SKM-1 treated with dmso at 0.1 percent for 144 hours (cell line): ENCODE data around the gene LRRC8A.
A peak's percentile ranks its signal among the peaks of the same experiment; 100 is the strongest.
"Not testable (repeated sequence)": the region's sequence is repeated elsewhere in the genome, so short reads cannot be mapped to it uniquely, and the experiment has no call there.

Experiments used
- DNase-seq: peaks from one replicate; lab custom pipeline; 2025; ENCODE audit not compliant: unreplicated experiment; lab: John Stamatoyannopoulos, UW

The LRRC8A gene

DNA sequence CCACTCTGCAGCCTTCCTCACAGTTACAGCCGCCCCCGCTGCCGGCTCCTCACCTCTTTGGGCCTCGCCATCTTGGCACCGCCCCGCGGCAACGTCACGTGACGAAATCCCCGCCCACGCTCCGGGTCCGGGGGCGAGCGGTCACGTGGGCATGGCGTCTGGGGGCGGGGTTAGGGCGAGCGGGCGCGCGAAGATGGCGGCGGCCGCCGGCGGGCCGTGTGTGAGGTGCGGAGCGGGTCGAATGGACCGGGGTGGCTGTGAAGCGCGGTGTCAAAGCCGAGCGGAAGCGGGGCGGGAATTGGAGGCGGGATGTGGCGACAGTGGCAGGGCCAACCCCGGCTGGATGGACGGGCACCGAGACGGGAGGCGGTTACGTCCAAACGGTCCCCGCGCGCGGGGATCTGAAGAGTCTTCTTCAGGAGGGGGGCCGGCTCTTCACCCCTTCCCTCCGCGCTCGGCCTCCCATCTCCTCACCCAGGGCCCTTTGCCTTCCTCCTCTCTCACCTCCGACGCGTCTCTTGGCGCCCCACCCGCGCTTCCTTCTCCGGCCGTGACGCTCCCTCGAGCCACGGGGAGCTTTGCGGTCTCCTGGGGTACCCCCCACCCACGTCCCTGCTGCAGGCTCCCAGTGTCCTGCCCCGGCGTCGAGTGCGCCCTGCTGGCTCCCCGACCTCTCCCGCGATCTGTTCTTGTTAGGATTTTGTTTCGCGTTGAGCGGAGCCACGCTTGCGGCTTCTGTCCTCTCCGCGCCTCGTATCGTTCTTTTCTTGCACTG, 65.8 kb downstream of the LRRC8A start, which contains the start of the genes DOLK and NUP188:
TSS of gene DOLK (minus strand) at position 77 of the 775 bp plus-strand sequence. CDS start 300 bp downstream, outside the sequence.
TSS of gene NUP188 (plus strand) at position 173 of the 775 bp plus-strand sequence. CDS start at position 194, 21 bp downstream.
- DNase-seq, result peak; percentile 75

DNA sequence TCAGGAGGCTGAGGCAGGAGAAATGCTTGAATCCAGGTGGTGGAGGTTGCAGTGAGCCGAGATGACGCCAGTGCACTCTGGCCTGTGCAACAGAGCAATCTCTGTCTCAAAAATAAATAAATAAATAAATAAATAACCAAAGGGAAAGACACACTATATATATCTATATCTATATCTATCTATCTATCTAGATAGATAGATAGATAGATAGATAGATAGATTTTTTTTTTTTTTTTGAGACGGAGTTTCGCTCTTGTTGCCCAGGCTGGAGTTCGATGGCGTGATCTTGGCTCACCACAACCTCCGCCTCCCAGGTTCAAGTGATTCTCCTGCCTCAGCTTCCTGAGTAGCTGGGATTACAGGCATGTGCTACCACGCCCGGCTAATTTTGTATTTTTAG, 79.5 kb downstream of the LRRC8A start:
- DNase-seq, result not testable (repeated sequence)
